Smooth muscle cell (in vitro differentiated cells): Measurements from ENCODE around the gene HDAC4. TPM values are rescaled to one million over a fixed set of nuclear protein-coding genes. Genes with fewer than 3 reads are reported as not detected.

ENCODE experiments used
- DNase-seq: peaks from one replicate; lab custom pipeline; 2025; ENCODE audit not compliant: unreplicated experiment; lab: John Stamatoyannopoulos, UW
- H2AFZ ChIP-seq: fragments of 200-600 bp; sonication (generic); 2 replicates; pipeline ENCODE4 v1.6.0; 2016; ENCODE audit warnings: antibody characterized with exemption, low read depth, mild to moderate bottlenecking
- H3F3A ChIP-seq: fragments of 200-600 bp; sonication (generic); 2 replicates; pipeline ENCODE4 v1.6.0; 2017; ENCODE audit warnings: antibody characterized with exemption, low read depth
- H3K27ac ChIP-seq: fragments of 200-600 bp; sonication (generic); 2 replicates; pipeline ENCODE4 v1.5.1; 2016; ENCODE audit warnings: low read depth, mild to moderate bottlenecking
- H3K27me3 ChIP-seq: fragments of 200-600 bp; sonication (generic); 2 replicates; pipeline ENCODE4 v1.6.1; 2016; ENCODE audit warnings: low read depth, mild to moderate bottlenecking
- H3K36me3 ChIP-seq: fragments of 200-600 bp; sonication (generic); 2 replicates; pipeline ENCODE4 v1.5.1; 2016; ENCODE audit warnings: low read depth
- H3K4me1 ChIP-seq: fragments of 200-600 bp; sonication (generic); 2 replicates; pipeline ENCODE4 v1.5.1; 2016; ENCODE audit warnings: low read depth
- H3K4me2 ChIP-seq: fragments of 200-600 bp; sonication (generic); 2 replicates; pipeline ENCODE4 v1.6.0; 2016; ENCODE audit warnings: mild to moderate bottlenecking
- H3K4me3 ChIP-seq: fragments of 200-600 bp; sonication (generic); 2 replicates; pipeline ENCODE4 v1.5.1; 2016; ENCODE audit warnings: mild to moderate bottlenecking
- H3K79me2 ChIP-seq: fragments of 200-600 bp; sonication (generic); 2 replicates; pipeline ENCODE4 v1.6.0; 2016; ENCODE audit warnings: low read depth, mild to moderate bottlenecking
- H3K9ac ChIP-seq: fragments of 200-600 bp; sonication (generic); 2 replicates; pipeline ENCODE4 v1.6.0; 2016; ENCODE audit warnings: low read depth
- H3K9me3 ChIP-seq: fragments of 200-600 bp; sonication (generic); replicated peaks from 2 replicates; pipeline ENCODE4 v1.5.1; 2016; ENCODE audit warnings: low read depth
- H4K20me1 ChIP-seq: fragments of 200-600 bp; sonication (generic); 2 replicates; pipeline ENCODE4 v1.6.0; 2016; ENCODE audit warnings: low read depth
- WGBS: methylation state at CpG from one replicate; pipeline ENCODE4 v1.1.7; 2016; ENCODE audit warnings: low lambda C conversion rate; 5-methylcytosine and 5-hydroxymethylcytosine counted together
- polyA plus RNA-seq: library from polyadenylated mRNA; unstranded; fragments of >200 nt; fragmentation: Nextera tagmentation; extraction: Ambion mirVana; gene quantifications from 2 replicates; pipeline ENCODE4 v1.2.1, GENCODE V29; 2016
- total RNA-seq: library from RNA; depleted of rRNA; stranded (reverse); fragments of >200 nt; gene quantifications from 2 replicates; pipeline ENCODE4 v1.2.3, GENCODE V29; 2014
- TF ChIP-seq, protein P1 (sequence below): fragments of 200-600 bp; sonication (generic); IDR thresholded peaks from 2 replicates; pipeline ENCODE4 v1.5.1; 2017; ENCODE audit warnings: borderline replicate concordance, mild to moderate bottlenecking, antibody characterized with exemption; ENCODE audit not compliant: insufficient read depth, poor library complexity, severe bottlenecking

HDAC4 gene
- total and polyA plus RNA-seq, 2 experiments from 2014 or later: 6.2 to 35.7 TPM

DNA sequence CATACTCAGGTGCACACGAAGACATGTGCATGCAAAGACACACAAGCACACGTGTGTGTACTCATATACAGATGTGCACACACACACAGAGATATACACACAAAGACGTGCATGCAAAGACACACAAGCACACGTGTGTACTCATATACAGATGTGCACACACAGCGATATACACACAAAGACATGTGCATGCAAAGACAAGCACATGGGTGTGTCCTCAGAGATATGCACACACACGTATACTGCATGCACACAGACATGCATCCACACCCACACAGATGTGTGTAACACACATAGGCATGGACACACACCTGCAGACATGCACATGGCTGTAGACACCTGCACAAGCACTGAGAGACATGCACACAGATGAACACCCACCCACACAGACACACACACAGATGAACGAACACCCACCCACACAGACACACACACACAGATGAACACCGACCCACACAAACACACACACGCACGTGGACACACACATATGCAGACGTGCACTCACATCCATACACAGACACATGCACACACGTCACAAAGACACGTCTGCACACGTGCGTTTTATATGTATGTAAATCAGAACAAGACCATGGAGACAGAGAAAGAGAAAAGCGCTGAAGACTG is 321.0 kb downstream of the HDAC4 start:
- Histone ChIP-seq H3K4me2 (no peak overlapping the region), H3K9me3 (no peaks in the 10 kb centered on the region), H3K36me3 (no peaks in the 10 kb centered on the region), H3K27ac (no peak overlapping the region), H4K20me1 (no peaks in the 10 kb centered on the region), H3K4me1 (no peaks in the 10 kb centered on the region), H2AFZ (no peak overlapping the region), H3K9ac (no peak overlapping the region), H3K27me3 (no peaks in the 10 kb centered on the region), H3F3A (no peaks in the 10 kb centered on the region), H3K4me3 (no peak overlapping the region), H3K79me2 (no peaks in the 10 kb centered on the region)
- DNase-seq: no peak
- 94% methylated on average over 16 of the region's 16 CpGs for WGBS
- TF ChIP-seq, protein P1, sequence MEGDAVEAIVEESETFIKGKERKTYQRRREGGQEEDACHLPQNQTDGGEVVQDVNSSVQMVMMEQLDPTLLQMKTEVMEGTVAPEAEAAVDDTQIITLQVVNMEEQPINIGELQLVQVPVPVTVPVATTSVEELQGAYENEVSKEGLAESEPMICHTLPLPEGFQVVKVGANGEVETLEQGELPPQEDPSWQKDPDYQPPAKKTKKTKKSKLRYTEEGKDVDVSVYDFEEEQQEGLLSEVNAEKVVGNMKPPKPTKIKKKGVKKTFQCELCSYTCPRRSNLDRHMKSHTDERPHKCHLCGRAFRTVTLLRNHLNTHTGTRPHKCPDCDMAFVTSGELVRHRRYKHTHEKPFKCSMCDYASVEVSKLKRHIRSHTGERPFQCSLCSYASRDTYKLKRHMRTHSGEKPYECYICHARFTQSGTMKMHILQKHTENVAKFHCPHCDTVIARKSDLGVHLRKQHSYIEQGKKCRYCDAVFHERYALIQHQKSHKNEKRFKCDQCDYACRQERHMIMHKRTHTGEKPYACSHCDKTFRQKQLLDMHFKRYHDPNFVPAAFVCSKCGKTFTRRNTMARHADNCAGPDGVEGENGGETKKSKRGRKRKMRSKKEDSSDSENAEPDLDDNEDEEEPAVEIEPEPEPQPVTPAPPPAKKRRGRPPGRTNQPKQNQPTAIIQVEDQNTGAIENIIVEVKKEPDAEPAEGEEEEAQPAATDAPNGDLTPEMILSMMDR: no peak

DNA sequence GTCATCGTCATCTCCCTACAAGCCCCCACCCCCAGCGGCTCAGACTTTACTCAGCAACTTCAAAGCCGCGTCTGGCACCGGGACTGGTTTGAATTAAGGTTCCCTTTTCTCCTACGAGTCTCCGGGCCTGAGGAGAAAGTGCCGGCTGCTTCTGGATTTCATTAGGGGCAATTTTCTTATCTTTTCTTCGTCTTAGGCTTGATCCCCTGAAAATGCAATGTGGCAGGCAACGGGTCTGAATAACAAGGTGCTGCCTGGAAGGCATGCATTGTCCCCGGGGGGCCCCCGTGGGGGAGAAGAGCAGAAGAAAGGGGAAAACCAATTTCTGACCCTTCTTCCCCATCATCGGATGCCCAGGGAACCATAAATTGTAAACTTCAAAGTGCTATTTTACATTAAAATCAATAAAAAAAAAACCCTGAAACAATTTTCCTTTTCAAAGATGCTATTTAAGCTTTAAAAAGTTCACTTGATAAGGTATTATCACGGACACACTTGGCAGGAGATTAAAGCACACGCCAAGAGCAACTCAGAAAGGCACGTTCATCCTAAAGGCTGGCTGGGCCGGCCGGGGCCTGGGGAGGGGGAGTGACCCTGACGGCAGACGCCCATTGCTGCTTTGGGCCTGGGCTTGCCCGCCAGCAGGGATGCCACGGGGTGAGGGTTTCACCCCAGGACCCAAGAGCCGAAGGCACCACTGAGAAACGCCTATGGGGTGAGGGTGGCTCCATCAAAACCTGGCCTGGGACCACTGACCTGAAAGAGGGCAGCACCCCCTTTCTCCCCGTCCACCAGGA is 322.5 kb downstream of the HDAC4 start:
- 56% methylated on average over 25 of the region's 25 CpGs for WGBS
- Histone ChIP-seq H4K20me1 (no peaks in the 10 kb centered on the region), H3K27ac (no peak overlapping the region), H3K27me3 (no peaks in the 10 kb centered on the region), H3K79me2 (no peaks in the 10 kb centered on the region), H3K36me3 (no peaks in the 10 kb centered on the region), H3K9ac (no peak overlapping the region), H2AFZ (no peak overlapping the region), H3K4me2 (no peak overlapping the region), H3F3A (no peaks in the 10 kb centered on the region), H3K9me3 (no peaks in the 10 kb centered on the region), H3K4me1 (no peaks in the 10 kb centered on the region), H3K4me3 (no peak overlapping the region)
- no peak for DNase-seq
- TF ChIP-seq, protein P1: no peak

DNA sequence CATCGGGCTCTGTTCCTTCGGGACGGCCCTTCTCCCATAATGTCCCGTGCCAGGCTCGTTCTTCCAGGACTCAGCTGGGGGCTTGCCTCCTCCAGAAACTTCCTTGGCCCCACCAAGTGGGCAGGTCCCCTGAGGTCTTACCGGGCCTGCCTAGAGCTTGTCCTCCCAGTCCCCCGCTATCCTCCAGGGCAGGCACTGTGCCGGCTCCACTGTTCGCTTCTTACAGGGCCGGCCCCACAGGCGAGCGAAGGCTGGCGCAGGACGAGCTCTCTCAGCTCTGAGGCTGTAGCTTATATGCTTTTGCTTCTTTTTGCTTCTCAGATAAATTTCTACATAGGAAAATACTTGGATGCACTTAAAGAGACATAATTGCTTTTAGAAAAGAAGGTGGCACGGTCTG is 323.6 kb downstream of the HDAC4 start:
- no peak overlapping the region for H3K27ac ChIP-seq
- no peaks in the 10 kb centered on the region for H3K36me3 ChIP-seq
- no peak overlapping the region for H2AFZ ChIP-seq
- H3K9ac ChIP-seq: no peak overlapping the region
- no peaks in the 10 kb centered on the region for H3K9me3 ChIP-seq
- no peaks in the 10 kb centered on the region for H3K4me1 ChIP-seq
- H3K27me3 ChIP-seq: no peaks in the 10 kb centered on the region
- WGBS: 97% methylated on average over 15 of the region's 15 CpGs
- H3K79me2 ChIP-seq: no peaks in the 10 kb centered on the region
- TF ChIP-seq, protein P1: no peak
- no peak for DNase-seq
- H3K4me3 ChIP-seq: no peak overlapping the region
- no peaks in the 10 kb centered on the region for H3F3A ChIP-seq
- H4K20me1 ChIP-seq: no peaks in the 10 kb centered on the region
- no peak overlapping the region for H3K4me2 ChIP-seq
